ENCODE results near the gene RGS14.
A peak's percentile ranks its signal among the peaks of the same experiment; 100 is the strongest.

RGS14 gene, protein sequence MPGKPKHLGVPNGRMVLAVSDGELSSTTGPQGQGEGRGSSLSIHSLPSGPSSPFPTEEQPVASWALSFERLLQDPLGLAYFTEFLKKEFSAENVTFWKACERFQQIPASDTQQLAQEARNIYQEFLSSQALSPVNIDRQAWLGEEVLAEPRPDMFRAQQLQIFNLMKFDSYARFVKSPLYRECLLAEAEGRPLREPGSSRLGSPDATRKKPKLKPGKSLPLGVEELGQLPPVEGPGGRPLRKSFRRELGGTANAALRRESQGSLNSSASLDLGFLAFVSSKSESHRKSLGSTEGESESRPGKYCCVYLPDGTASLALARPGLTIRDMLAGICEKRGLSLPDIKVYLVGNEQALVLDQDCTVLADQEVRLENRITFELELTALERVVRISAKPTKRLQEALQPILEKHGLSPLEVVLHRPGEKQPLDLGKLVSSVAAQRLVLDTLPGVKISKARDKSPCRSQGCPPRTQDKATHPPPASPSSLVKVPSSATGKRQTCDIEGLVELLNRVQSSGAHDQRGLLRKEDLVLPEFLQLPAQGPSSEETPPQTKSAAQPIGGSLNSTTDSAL

DNA sequence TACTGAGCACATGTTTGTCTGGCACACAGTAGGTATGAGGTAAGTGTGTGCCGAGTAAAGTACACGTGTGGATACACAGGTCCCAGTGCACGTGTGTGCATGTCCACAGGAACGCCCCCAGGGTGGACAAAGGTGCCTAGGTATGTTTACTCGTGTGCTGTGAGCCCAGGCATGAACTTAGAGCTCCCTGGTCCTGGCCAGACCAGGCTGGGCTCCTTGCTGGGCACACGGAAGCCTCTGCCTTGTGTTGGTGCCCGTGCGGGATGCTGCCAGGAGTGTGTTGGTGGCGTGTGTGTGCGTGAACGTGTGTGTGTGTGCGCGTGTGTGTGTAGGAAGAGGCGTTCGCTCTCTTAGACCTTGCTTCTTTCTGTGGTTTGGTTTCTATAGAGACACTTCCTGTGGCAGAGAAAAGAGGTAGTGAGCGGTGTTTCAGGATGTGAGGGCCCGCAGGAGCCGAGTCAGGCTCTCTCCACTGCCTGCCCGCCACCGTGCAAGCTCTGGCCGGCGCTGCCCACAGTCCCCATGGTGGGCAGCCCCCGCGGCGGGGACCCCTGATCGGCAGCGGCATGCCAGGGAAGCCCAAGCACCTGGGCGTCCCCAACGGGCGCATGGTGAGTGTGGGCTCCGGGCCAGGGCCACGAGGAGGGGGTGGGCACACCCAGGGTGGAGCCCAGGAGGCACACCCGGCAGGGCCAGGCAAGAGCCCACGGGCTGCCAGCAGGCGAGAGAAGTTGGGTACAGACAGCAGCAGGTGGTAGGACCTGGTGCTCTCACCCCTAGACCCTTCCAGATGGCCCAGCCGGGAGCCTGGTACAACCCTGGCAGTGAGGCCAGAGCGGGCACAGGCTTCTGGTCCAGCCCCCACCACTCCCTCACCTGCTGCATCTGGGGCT lies at the start of gene RGS14:
RGS14 (plus strand) TSS at position 466 of the 893 bp plus-strand sequence; CDS start at position 567, 101 bp downstream.
- peaks cover 22% of the 10 kb centered on the region; the same call in 1 of the 2 replicates for H3K79me2 ChIP-seq (ENCODE audit: insufficient read depth, low read length)
- no peaks in the 10 kb centered on the region for H3F3A ChIP-seq (ENCODE audit: low read depth)
- H3K9me2 ChIP-seq (replicated peaks; ENCODE audit: low read depth, low read length): no peaks in the 10 kb centered on the region
- no peaks in the 10 kb centered on the region for H3K36me3 ChIP-seq (ENCODE audit: insufficient read depth, low read length)
- TF ChIP-seq EZH2phosphoT487 (IDR thresholded peaks at IDR 0.05; ENCODE audit: borderline replicate concordance) (no peak), CTCF (conservative IDR thresholded peaks at IDR 0.05; ENCODE audit: low read length) (no peak)
- H4K20me1 ChIP-seq (ENCODE audit: insufficient read depth, low read length, poor library complexity, severe bottlenecking): no peaks in the 10 kb centered on the region
- peak within 1 kb of the TSS; percentile 49; the same call in 1 of the 2 replicates for H2AFZ ChIP-seq (ENCODE audit: low read length)
- no peaks in the 10 kb centered on the region for H3K27me3 ChIP-seq (ENCODE audit: insufficient read depth, low read length, poor library complexity, severe bottlenecking)
- H3K9ac ChIP-seq (ENCODE audit: low read depth, low read length, poor library complexity, severe bottlenecking): peak within 1 kb of the TSS; percentile 88
- H3K4me1 ChIP-seq (ENCODE audit: insufficient read depth, low read length, poor library complexity, severe bottlenecking): peaks cover 34% of the 10 kb centered on the region
- no peaks in the 10 kb centered on the region for H3K9me3 ChIP-seq (ENCODE audit: insufficient read depth, low read depth, low read length)
- H3K4me2 ChIP-seq (ENCODE audit: low read depth, low read length, poor library complexity, severe bottlenecking): peak within 1 kb of the TSS; percentile 92
- peak within 1 kb of the TSS; percentile 92 for H3K4me3 ChIP-seq (ENCODE audit: low read length, poor library complexity, severe bottlenecking)

DNA sequence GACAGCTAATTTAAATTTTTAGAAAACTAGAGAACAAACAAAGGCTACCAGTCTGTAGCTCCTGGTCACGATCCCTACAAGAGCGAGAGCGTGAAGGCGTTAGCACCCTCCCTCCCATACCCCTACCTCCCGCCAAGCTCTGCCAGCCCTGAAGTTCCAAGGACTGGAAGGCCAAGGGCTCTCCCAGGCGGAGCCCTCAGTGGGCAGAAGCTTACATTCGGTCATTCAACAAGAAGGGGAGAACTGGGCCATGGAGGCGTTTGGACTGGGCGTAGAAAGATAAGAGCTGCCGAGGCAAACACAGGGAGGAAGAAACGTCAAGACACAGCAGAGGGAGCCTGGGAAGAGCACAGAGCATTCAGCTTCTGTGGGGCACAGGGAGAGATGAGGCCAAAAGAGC lies 49.0 kb upstream of the RGS14 start:
- no peak overlapping the region for H3K4me3 ChIP-seq (ENCODE audit: low read length, poor library complexity, severe bottlenecking)
- no peaks in the 10 kb centered on the region; the same call in 1 of the 2 replicates for H3K36me3 ChIP-seq (ENCODE audit: insufficient read depth, low read length)
- no peaks in the 10 kb centered on the region for H3K9me2 ChIP-seq (replicated peaks; ENCODE audit: low read depth, low read length)
- peaks cover 17% of the 10 kb centered on the region for H3K4me1 ChIP-seq (ENCODE audit: insufficient read depth, low read length, poor library complexity, severe bottlenecking)
- H3K4me2 ChIP-seq (ENCODE audit: low read depth, low read length, poor library complexity, severe bottlenecking): no peak overlapping the region
- TF ChIP-seq EZH2phosphoT487 (IDR thresholded peaks at IDR 0.05; ENCODE audit: borderline replicate concordance) (no peak), CTCF (conservative IDR thresholded peaks at IDR 0.05; ENCODE audit: low read length) (no peak)
- H4K20me1 ChIP-seq (ENCODE audit: insufficient read depth, low read length, poor library complexity, severe bottlenecking): peaks cover 23% of the 10 kb centered on the region
- H3K9me3 ChIP-seq (ENCODE audit: insufficient read depth, low read depth, low read length): no peaks in the 10 kb centered on the region
- peak overlapping the region; percentile 17 for H3K9ac ChIP-seq (ENCODE audit: low read depth, low read length, poor library complexity, severe bottlenecking)
- H3F3A ChIP-seq (ENCODE audit: low read depth): no peaks in the 10 kb centered on the region
- H3K79me2 ChIP-seq (ENCODE audit: insufficient read depth, low read length): peaks cover 66% of the 10 kb centered on the region
- no peaks in the 10 kb centered on the region for H3K27me3 ChIP-seq (ENCODE audit: insufficient read depth, low read length, poor library complexity, severe bottlenecking)
- no peak overlapping the region for H2AFZ ChIP-seq (ENCODE audit: low read length)

- H3K79me2 ChIP-seq (ENCODE audit: insufficient read depth, low read length): peaks cover 60% of the 10 kb centered on the region
- peak overlapping the region; percentile 83 for H3K4me3 ChIP-seq (ENCODE audit: low read length, poor library complexity, severe bottlenecking)
- TF ChIP-seq EZH2phosphoT487 (IDR thresholded peaks at IDR 0.05; ENCODE audit: borderline replicate concordance) (no peak), CTCF (conservative IDR thresholded peaks at IDR 0.05; ENCODE audit: low read length) (peak; percentile 65)
- H3K9ac ChIP-seq (ENCODE audit: low read depth, low read length, poor library complexity, severe bottlenecking): peak overlapping the region; percentile 32
- no peaks in the 10 kb centered on the region for H3K27me3 ChIP-seq (ENCODE audit: insufficient read depth, low read length, poor library complexity, severe bottlenecking)
- H3F3A ChIP-seq (ENCODE audit: low read depth): no peaks in the 10 kb centered on the region
- H3K36me3 ChIP-seq (ENCODE audit: insufficient read depth, low read length): no peaks in the 10 kb centered on the region; the same call in 1 of the 2 replicates
- H3K4me1 ChIP-seq (ENCODE audit: insufficient read depth, low read length, poor library complexity, severe bottlenecking): peaks cover 17% of the 10 kb centered on the region
- H3K9me3 ChIP-seq (ENCODE audit: insufficient read depth, low read depth, low read length): no peaks in the 10 kb centered on the region
- no peak overlapping the region for H2AFZ ChIP-seq (ENCODE audit: low read length)
- H3K9me2 ChIP-seq (replicated peaks; ENCODE audit: low read depth, low read length): no peaks in the 10 kb centered on the region
- H3K4me2 ChIP-seq (ENCODE audit: low read depth, low read length, poor library complexity, severe bottlenecking): peak overlapping the region; percentile 85
- peaks cover 19% of the 10 kb centered on the region for H4K20me1 ChIP-seq (ENCODE audit: insufficient read depth, low read length, poor library complexity, severe bottlenecking)
Measured at GRCh38 chr5:177309351-177310191, 48.2 kb upstream of the RGS14 start.
